Renal pelvis (tissue), 4 donors: Measurements from ENCODE around the gene HPSE2. TPM values are rescaled to one million over a fixed set of nuclear protein-coding genes. Genes with fewer than 3 reads are reported as not detected.
"Not testable (repeated sequence)": the region's sequence is repeated elsewhere in the genome, so short reads cannot be mapped to it uniquely, and the experiment has no call there.

Experiments
- DNase-seq: peaks from one replicate; pipeline ENCODE4 v3.0.0-alpha.2; 2013
- polyA plus RNA-seq, 3 donors: library from polyadenylated mRNA; unstranded; fragments of 120-200 nt; gene quantifications; one replicate each; pipeline ENCODE4 v1.2.1, GENCODE V29; 2013; ENCODE audit not compliant: insufficient read length in 3 of 3

Gene HPSE2
- polyA plus RNA-seq, 3 donors = 0.44 to 0.71 (median 0.46) TPM

DNA sequence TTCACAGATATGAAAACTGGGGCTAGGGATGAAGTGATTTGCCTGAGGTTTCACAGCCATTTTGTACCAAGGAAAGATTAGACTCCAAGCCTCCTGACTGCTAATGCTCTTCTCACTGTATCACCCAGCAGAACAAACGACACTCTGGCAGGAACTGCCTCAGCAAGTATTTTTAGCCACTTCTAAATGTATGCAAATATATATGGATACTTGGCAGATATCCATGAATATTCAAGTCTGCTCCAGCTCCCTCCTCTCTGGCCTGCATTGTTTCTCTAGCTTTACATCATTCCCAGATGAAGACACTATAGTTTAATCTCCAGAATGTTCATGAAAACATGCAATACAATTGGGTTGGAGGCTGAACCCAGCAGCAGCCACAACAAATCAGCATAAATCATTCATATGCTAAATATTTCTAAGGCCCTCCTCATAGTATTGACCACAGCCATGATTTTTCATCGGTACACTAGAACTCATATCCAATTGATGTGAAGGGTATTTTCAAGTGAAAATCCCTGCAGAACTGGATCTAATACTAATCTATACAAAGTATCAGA, 65.5 kb downstream of the HPSE2 start:
- peak; percentile 1 for DNase-seq

GRCh38 chr10:99161165-99161564, 74.5 kb downstream of the HPSE2 start:
- no peak for DNase-seq

- DNase-seq = no peak
Measured at GRCh38 chr10:99143651-99144050, 92.0 kb downstream of the HPSE2 start.

DNA sequence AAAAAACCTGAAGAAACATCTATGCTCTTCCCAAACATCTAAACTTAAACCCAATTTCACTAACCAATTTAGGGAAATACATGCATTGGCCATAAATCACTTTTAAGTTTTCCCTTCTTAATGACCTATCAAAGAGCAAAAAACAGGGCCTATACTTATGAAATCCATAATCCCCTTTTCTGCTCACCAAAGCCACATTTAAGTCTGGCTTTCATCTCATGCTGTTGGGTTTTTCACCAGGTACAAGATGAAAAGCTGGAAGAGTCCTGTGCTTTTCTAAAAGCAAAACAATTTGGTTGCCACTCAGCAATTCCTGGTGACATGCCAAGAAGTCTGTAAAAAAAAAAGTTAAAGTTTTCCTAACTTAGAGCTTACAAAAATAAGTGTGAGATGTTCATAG, 92.6 kb downstream of the HPSE2 start:
- DNase-seq = no peak

DNA sequence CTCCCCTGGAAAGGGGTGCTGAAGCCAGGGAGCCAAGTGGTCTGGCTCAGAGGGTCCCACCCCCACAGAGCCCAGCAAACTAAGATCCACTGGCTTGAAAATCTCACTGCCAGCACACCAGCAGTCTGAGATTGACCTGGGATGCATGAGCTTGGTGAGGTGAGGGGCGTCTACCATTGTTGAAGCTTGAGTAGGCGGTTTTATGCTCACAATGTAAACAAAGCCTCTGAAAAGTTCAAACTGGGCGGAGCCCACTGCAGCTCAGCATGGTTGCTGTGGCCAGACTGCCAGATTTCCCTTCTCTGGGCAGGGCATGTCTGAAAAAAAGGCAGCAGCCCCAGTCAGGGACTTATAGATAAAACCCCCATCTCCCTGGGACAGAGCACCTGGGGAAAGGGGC, 102.8 kb downstream of the HPSE2 start:
- not testable (repeated sequence) for DNase-seq

- no peak for DNase-seq
Measured at GRCh38 chr10:99125879-99126278, 109.8 kb downstream of the HPSE2 start.

DNA sequence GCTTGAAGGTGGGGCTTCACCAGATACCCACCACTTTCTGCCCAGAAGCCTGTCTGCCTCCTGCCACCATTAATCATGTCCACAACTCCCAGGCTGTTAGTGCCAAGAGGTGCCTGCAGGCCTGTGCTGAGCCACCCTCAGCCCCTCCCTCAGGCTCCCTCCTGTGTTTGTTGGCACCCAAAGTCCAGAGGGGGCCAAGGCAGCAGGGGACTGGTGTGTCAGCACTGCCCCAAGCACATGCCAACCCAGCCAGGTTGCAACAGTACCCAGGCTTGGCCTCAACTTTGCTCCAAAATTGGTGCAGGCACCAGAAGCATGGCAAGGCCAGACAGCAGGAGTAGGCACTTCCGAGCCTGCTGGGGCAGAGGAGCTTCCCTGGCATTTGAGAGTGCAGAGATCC, 111.3 kb downstream of the HPSE2 start:
- no peak for DNase-seq

- DNase-seq = no peak
Measured at GRCh38 chr10:99123851-99124250, 111.8 kb downstream of the HPSE2 start.

GRCh38 chr10:99123336-99123735, 112.3 kb downstream of the HPSE2 start:
- no peak for DNase-seq

- DNase-seq = no peak
Measured at GRCh38 chr10:99119258-99119748, 116.3 kb downstream of the HPSE2 start.

- DNase-seq = no peak
Measured at GRCh38 chr10:99115703-99116102, 119.9 kb downstream of the HPSE2 start.

- no peak for DNase-seq
Measured at GRCh38 chr10:99085358-99085757, 150.3 kb downstream of the HPSE2 start.

DNA sequence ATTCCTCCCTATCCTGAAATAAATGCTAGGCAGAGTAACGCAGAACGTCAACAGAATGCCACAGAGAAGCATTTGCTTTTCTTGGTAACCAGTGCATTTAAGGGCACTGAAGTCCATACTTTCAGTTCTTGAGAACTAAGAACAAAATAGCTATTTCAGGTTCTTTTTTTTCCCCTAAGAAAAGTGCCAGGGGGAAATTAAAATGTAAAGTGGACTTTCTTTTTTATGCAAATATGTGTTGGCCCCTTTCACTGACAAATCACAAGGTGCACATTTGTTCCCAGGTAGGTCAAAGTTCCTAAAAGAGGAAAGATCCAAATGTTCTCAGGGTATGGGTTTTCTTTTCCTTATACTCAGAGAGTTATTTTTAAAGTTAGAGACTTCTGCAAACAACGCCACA, 151.5 kb downstream of the HPSE2 start:
- DNase-seq = no peak

- DNase-seq = no peak
Measured at GRCh38 chr10:99080275-99080945, 155.2 kb downstream of the HPSE2 start.

GRCh38 chr10:99062591-99062990, 173.1 kb downstream of the HPSE2 start:
- DNase-seq = no peak

DNA sequence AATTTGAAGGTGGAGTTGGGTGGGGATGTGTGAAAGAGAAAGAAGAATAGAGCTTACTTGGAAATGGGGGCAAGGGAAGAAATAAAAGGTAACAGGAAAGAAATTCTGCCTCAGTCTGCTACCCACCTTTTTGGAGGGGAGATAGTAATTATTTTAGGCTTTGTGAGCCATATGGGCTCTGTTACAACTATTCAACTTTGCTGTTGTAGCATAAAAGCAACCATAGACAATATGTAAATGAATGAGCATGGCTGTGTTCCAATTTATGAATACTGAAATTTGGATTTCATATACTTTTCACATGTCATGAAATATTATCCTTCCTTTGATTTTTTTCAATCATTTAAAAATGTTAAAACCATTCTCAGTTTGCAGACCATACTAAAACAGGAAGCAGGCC, 176.9 kb downstream of the HPSE2 start:
- no peak for DNase-seq

- no peak for DNase-seq
Measured at GRCh38 chr10:99057936-99058690, 177.5 kb downstream of the HPSE2 start.

DNA sequence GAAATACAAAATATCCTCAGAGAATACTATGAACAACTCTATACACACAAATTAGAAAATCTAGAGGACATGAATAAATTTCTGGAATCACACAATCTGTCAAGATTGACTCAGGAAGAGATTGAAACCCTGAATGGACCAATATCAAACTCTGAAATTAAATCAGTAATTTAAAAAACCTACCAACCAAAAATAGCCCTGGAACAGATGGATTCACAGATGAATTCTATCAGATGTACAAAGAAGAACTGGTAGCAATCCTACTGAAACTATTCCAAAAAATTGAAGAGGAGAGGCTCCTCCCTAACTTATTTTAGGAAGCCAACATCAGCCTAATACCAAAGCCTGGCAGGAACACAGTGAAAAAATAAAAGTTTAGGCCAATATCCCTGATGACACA, 190.0 kb downstream of the HPSE2 start:
- no peak for DNase-seq

DNA sequence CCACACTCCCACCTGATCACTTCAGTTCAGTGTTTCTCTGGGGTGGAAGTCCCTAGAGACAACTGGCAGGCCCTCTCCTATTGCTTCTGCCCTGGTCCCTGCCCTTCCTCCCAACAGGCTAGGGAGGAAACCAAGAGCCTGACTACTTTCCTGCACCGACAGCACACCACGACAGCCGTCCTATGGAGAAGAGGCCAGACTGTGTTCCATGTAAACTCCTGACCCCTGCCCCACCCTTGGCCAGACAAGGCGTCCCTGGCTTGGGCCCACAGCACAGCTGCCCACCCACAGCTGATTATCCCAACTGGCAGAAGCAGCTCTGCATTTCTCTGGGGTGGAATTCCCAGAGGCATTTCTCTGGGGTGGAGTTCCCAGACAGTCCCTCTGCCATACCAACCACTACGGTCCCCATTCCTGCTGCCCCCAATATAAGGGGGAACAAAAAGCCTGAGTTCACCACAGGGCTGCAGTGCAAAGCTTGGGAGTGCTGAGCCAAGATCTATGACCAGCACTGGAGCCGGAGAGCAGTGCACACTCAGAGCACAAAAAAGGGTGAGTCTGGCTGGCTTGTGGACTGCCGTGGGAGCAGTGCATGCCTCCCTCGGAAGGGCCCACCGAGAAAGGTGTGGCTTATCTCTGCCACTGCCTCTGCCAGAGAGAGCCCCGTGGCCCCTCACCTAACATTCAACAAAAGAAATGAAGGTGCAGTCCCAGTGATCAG, 193.4 kb downstream of the HPSE2 start:
- no peak for DNase-seq

DNA sequence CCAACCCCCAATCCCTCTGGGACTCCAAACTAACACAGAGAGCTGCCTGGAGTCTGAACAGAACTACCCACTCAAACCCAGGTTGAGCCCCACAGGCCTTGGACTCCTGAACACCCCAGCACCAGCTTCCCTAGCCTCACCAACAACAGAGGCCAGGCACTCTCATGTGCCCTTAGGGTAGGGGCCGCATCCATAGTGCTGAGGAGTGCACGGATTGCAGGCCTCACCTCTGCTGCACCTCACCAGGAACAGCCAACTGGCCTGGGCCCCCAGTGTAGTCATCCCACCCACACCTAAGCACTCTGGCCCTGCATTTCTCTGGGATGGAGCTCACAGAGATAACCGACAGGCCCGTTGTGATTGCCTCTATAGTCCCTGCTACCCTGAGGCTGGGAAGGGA, 194.2 kb downstream of the HPSE2 start:
- no peak for DNase-seq

DNA sequence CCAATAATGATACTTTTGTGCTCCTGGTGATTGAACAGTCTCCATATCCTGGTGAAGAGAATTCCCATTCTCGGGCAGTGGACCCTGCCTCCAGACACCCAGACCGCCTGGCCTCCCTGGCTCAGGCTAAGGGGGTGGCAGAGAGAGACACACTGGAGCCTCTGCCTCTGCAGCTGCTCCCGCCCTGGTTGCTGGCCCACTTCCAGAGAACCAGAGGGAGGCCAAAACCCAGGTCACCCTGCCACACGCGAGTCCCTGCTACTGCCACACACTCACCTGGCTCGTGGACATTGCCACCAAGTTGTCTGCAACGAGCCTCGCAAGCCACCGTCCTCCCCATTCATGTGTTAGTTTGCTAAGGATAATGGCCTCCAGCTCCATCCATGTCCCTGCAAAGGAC, 221.8 kb downstream of the HPSE2 start:
- DNase-seq = no peak

DNA sequence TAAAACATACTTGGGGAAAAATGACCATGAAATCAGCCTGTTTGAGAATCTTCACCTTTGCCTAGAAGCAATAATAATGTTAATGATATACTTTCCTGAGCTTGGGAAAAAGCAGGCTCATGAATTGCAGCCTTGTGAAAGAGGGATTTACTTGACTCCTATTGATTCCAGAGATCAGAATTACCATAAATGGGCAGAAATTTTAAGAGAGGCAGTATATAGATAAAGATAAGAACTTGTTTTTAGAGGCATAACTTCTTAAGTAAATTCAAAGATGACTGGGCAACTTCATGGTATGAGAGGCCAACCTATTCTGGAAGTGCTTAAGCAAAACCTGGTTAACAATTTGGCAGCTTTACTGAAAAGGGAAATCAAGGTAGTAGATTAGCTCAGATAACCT, 225.4 kb downstream of the HPSE2 start:
- DNase-seq = no peak

DNA sequence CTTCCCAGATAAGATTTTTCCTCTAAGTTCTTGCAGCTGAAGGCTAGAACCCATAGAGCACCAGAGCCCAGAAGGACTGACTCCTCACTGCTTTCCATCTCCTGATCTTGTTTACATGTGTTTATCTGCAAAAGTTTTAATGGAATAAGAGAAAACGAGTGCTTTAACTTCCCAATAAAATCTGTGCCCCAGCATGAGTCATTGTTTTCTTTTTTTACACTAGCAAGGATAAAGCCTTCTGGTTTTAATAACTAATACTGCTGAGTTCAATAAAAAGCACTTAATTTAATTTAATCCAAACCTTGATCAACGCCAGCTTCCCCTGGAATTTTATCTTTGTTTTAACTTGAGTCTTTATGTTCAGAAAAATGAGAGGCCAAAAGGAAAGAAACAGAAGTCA, 227.6 kb downstream of the HPSE2 start:
- no peak for DNase-seq
